Neural cell (in vitro differentiated cells): ENCODE measurements around the gene SELENON.

Source experiments
- CTCF ChIP-seq: fragments of 450-650 bp; IDR thresholded peaks from 2 replicates; pipeline ENCODE4 v1.5.1; 2014; ENCODE audit warnings: antibody characterized with exemption, mild to moderate bottlenecking, moderate library complexity; ENCODE audit not compliant: poor library complexity, severe bottlenecking
- EP300 ChIP-seq: fragments of 450-650 bp; conservative IDR thresholded peaks from 2 replicates; pipeline ENCODE4 v1.6.1; 2014; ENCODE audit warnings: antibody characterized with exemption, mild to moderate bottlenecking, moderate library complexity; ENCODE audit not compliant: poor library complexity, severe bottlenecking
- EZH2 ChIP-seq: fragments of 200-600, 300-800 bp; shearing (Covaris generic), sonication (generic); IDR thresholded peaks from 2 replicates; pipeline ENCODE4 v1.6.1; 2014; ENCODE audit warnings: antibody characterized with exemption, low read length, borderline replicate concordance, mild to moderate bottlenecking; ENCODE audit not compliant: insufficient read depth, poor library complexity, severe bottlenecking
- POLR2AphosphoS5 ChIP-seq: IDR thresholded peaks from 2 replicates; pipeline ENCODE4 v1.6.1; 2012
- TAF1 ChIP-seq: IDR thresholded peaks from 2 replicates; pipeline ENCODE4 v1.6.1; 2012; ENCODE audit warnings: low read depth

DNA sequence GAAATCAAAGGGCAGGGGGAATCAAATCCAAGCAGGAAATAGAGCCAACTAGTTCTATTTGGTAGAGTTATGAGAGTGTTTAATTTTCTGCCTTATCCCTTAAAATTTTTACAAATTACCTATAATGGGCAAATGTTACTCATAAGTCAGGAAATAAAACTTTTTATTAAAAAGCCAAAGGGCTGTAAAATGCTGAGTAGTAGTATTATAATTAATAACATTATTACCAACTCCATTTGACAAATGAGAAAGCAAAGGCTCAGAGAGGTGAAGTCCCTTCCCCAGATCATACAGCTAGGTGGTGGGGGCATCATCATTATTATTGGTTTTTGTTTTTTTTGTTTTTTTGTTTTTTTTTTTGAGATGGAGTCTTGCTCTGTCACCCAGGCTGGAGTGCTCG lies 3.4 kb downstream of the SELENON start:
- TF ChIP-seq POLR2AphosphoS5 = no peak
- TF ChIP-seq CTCF = no peak
- TF ChIP-seq TAF1 = no peak
- TF ChIP-seq EP300 = no peak
- no peak for TF ChIP-seq EZH2
